ENCODE results near the gene HINFP. TPM values are rescaled to one million over a fixed set of nuclear protein-coding genes. Genes with fewer than 3 reads are reported as not detected.

Gene HINFP
- polyA plus RNA-seq, 1 donor from 2014 or later: 50.0 TPM

- Histone ChIP-seq H3K4me3 (ENCODE audit: low read length) (no peak overlapping the region), H3K79me2 (replicated peaks; ENCODE audit: insufficient read depth, low read length) (no peaks in the 10 kb centered on the region), H3K27me3 (ENCODE audit: insufficient read depth, low read depth, low read length) (peaks cover 10% of the 10 kb centered on the region), H3K4me2 (ENCODE audit: low read length) (no peak overlapping the region), H3K27ac (ENCODE audit: low read length) (no peak overlapping the region), H3K9ac (ENCODE audit: low read length) (no peak overlapping the region), H3K9me3 (ENCODE audit: low read length) (no peaks in the 10 kb centered on the region), H3K9me2 (ENCODE audit: insufficient read depth, low read length) (no peaks in the 10 kb centered on the region), H2AFZ (ENCODE audit: low read depth, low read length) (no peak overlapping the region), H3K36me3 (ENCODE audit: insufficient read depth, low read length) (no peaks in the 10 kb centered on the region), H3F3A (ENCODE audit: insufficient read depth, low read length, poor library complexity, severe bottlenecking) (no peaks in the 10 kb centered on the region), H4K20me1 (ENCODE audit: insufficient read depth) (no peaks in the 10 kb centered on the region)
- no peak for TF ChIP-seq MXI1 (conservative IDR thresholded peaks at IDR 0.05; ENCODE audit: poor library complexity, severe bottlenecking)
- no peak for TF ChIP-seq EZH2 (IDR thresholded peaks at IDR 0.05; ENCODE audit: borderline replicate concordance, insufficient read depth, low read length, poor library complexity, severe bottlenecking)
These were observed 52.1 kb downstream of the HINFP start for GRCh38 chr11:119173453-119173852.

GRCh38 chr11:119175493-119176077, 54.2 kb downstream of the HINFP start:
- TF ChIP-seq EZH2 (IDR thresholded peaks at IDR 0.05; ENCODE audit: borderline replicate concordance, insufficient read depth, low read length, poor library complexity, severe bottlenecking) (no peak), REST (IDR thresholded peaks at IDR 0.05; ENCODE audit: borderline replicate concordance) (no peak), EP300 (conservative IDR thresholded peaks at IDR 0.05; ENCODE audit: poor library complexity, severe bottlenecking) (no peak), POLR2AphosphoS5 (IDR thresholded peaks at IDR 0.05) (no peak), CTCF (IDR thresholded peaks at IDR 0.05; ENCODE audit: poor library complexity, severe bottlenecking) (no peak), TAF1 (IDR thresholded peaks at IDR 0.05; ENCODE audit: low read depth) (no peak), SMC3 (conservative IDR thresholded peaks at IDR 0.05; ENCODE audit: poor library complexity) (no peak), RAD21 (conservative IDR thresholded peaks at IDR 0.05) (no peak), MXI1 (conservative IDR thresholded peaks at IDR 0.05; ENCODE audit: poor library complexity, severe bottlenecking) (no peak)
- no peaks in the 10 kb centered on the region for H3F3A ChIP-seq (ENCODE audit: insufficient read depth, low read length, poor library complexity, severe bottlenecking)
- H3K27me3 ChIP-seq (ENCODE audit: insufficient read depth, low read depth, low read length): no peaks in the 10 kb centered on the region
- no peak overlapping the region for H3K9ac ChIP-seq (ENCODE audit: low read length)
- H3K4me3 ChIP-seq (ENCODE audit: low read length): no peak overlapping the region
- no peaks in the 10 kb centered on the region for H4K20me1 ChIP-seq (ENCODE audit: insufficient read depth)
- no peaks in the 10 kb centered on the region for H3K9me3 ChIP-seq (ENCODE audit: low read length)
- no peak overlapping the region for H3K27ac ChIP-seq (ENCODE audit: low read length)
- no peaks in the 10 kb centered on the region for H3K36me3 ChIP-seq (ENCODE audit: insufficient read depth, low read length)
- H3K79me2 ChIP-seq (replicated peaks; ENCODE audit: insufficient read depth, low read length): no peaks in the 10 kb centered on the region
- no peaks in the 10 kb centered on the region for H3K9me2 ChIP-seq (ENCODE audit: insufficient read depth, low read length)
- H3K4me2 ChIP-seq (ENCODE audit: low read length): no peak overlapping the region
- H2AFZ ChIP-seq (ENCODE audit: low read depth, low read length): no peak overlapping the region
